GM19023 (cell line): ENCODE data around the gene ERICH3.

Experiments
- ATAC-seq: cut with Tn5 transposase; IDR thresholded peaks from one replicate; pipeline ENCODE4 v1.9.1; 2021; ENCODE audit warnings: mild to moderate bottlenecking, moderate library complexity; ENCODE audit not compliant: unreplicated experiment

Gene ERICH3

GRCh38 chr1:74673351-74674111 is at the start of gene ERICH3:
Gene ERICH3, minus strand, starts transcription at chr1:74673792. Its CDS starts 273 bp downstream, at chr1:74673519.
- ATAC-seq = peak; percentile 47

GRCh38 chr1:74717626-74718025 is 44.0 kb upstream of the ERICH3 start:
- ATAC-seq = no peak

GRCh38 chr1:74716822-74717221 is 43.2 kb upstream of the ERICH3 start:
- ATAC-seq = no peak

- no peak for ATAC-seq
Measured at GRCh38 chr1:74715806-74716205, 42.2 kb upstream of the ERICH3 start.

- ATAC-seq = no peak
Measured at GRCh38 chr1:74715236-74715502, 41.6 kb upstream of the ERICH3 start.

- peak; percentile 56 for ATAC-seq
Measured at GRCh38 chr1:74714429-74715235, 41.0 kb upstream of the ERICH3 start.

GRCh38 chr1:74713849-74714248 is 40.3 kb upstream of the ERICH3 start:
- ATAC-seq = peak; percentile 40

GRCh38 chr1:74712881-74713280 is 39.3 kb upstream of the ERICH3 start:
- ATAC-seq = no peak

- ATAC-seq = no peak
Measured at GRCh38 chr1:74703386-74704182, 30.0 kb upstream of the ERICH3 start.

GRCh38 chr1:74699331-74699730 is 25.7 kb upstream of the ERICH3 start:
- ATAC-seq = no peak

- ATAC-seq = no peak
Measured at GRCh38 chr1:74697832-74698231, 24.2 kb upstream of the ERICH3 start.

- no peak for ATAC-seq
Measured at GRCh38 chr1:74693473-74693872, 19.9 kb upstream of the ERICH3 start.

GRCh38 chr1:74690909-74691308 is 17.3 kb upstream of the ERICH3 start:
- no peak for ATAC-seq

GRCh38 chr1:74690364-74690696 is 16.7 kb upstream of the ERICH3 start:
- no peak for ATAC-seq

GRCh38 chr1:74689621-74690363 is 16.2 kb upstream of the ERICH3 start:
- peak; percentile 63 for ATAC-seq

- no peak for ATAC-seq
Measured at GRCh38 chr1:74686928-74687327, 13.3 kb upstream of the ERICH3 start.

- no peak for ATAC-seq
Measured at GRCh38 chr1:74684301-74684700, 10.7 kb upstream of the ERICH3 start.

- ATAC-seq = no peak
Measured at GRCh38 chr1:74683656-74684055, 10.1 kb upstream of the ERICH3 start.

GRCh38 chr1:74681851-74682250 is 8.3 kb upstream of the ERICH3 start:
- ATAC-seq = no peak

- ATAC-seq = peak; percentile 77
Measured at GRCh38 chr1:74681449-74681848, 7.9 kb upstream of the ERICH3 start.

GRCh38 chr1:74681001-74681400 is 7.4 kb upstream of the ERICH3 start:
- ATAC-seq = peak; percentile 51
